T-helper 1 cell (primary cell): ENCODE measurements around the gene GDF7.

ENCODE experiments used
- DNase-seq, 5 donors: peaks; one replicate each; pipeline ENCODE4 v3.0.0-alpha.2; 2012 to 2020
- total RNA-seq, 4 donors: gene quantifications; one replicate each; lab custom pipeline; 2026; lab: John Stamatoyannopoulos, UW

The GDF7 gene
- total RNA-seq: 0.47 to 1.8 (median 0.65) reads per million in 4 donors

DNA sequence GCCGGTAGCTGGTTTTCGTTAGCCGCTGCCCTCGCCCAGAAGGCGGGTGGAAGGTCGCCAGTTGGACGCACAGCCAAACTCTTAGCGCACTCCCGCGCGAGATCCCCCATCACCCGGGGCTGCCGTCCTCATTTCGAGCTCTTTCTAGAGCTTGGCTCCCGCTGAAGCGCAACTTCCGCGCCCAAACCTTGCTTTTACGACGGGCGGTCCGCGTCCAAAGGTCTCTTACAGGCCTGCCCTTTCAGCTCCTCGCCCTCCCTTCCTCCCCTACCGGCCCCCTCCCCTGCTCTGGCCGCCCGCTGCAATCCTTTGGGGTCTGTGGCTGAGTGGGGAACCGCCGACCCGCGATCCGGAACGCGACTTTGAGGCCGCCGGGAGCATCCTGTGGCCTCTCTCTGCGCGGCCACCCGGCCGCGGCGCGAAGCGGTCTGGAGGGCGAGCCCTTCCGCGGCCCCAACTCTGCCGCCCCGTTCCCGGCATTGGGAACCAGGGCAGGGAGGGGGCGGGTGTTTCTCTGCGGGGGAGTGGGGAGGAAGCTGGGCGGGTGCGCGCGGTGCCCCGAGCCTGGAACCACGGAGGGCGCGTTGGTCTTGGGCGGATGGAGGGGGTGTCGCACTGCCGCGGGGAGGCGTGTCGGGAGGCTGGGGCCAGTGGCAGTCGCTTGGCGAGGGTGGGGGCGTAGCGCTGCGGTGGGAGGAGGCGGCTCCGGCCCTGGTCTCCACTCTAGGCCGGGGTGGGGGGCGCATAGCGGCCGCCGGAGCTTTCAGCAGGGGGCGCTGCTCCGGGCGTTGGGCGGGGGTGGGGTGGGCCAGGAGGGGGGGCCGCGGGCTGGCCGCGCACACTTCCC lies at the start of gene GDF7:
GDF7 (plus strand) TSS at position 841 of the 847 bp plus-strand sequence. CDS start 96 bp downstream, outside the sequence.
- DNase-seq: peak in 2 of 5 donors; percentile 25 to 29

DNA sequence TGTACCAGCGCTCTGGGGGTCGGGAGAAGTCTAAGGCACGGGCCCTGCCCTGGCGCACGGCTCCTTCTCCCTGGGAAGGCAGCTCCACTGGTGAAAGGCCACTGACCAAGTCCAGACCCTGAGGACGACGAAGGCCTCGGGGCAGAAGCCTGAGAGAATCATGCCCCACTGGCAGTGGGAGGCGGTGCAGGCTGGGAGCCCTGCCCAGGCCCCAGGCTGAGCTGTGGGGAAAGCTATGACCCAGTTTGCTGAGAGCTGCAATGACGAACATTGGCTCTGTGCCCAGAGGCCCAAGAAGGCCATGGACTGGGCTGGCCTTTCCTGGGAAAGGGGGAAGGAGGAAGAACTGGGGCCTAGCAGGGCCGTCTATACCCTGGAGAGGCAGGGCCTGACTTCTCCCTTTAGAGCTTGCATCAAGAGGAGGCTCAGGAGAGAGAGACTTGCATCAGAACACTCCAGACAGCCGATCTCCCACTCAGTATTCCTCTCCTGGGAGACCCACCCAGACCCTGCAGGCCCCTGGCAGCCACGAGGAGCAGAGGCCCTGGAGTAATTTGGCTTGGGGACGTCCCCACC lies 49.0 kb upstream of the GDF7 start:
- DNase-seq: no peak

DNA sequence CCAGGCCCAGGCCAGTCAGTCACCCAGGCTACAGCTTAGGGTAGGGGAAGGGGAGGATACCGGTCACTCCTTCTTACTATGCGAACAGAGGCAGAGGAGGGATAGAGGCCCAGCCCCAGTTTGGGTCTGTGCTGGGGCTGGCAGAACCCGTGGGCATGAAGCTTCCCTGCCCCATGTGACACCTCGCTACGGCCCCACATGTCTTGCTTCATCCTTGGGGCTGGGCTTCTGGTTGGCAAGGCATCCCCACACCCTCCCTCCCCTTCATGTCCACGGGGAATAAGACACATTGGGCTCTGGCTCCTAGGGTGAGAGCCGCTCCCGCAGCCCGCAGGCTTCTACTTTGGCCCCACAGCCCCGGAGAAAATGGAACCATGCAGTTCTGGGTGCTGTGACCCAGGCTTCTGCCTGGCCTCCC lies 48.5 kb upstream of the GDF7 start:
- no peak for DNase-seq

DNA sequence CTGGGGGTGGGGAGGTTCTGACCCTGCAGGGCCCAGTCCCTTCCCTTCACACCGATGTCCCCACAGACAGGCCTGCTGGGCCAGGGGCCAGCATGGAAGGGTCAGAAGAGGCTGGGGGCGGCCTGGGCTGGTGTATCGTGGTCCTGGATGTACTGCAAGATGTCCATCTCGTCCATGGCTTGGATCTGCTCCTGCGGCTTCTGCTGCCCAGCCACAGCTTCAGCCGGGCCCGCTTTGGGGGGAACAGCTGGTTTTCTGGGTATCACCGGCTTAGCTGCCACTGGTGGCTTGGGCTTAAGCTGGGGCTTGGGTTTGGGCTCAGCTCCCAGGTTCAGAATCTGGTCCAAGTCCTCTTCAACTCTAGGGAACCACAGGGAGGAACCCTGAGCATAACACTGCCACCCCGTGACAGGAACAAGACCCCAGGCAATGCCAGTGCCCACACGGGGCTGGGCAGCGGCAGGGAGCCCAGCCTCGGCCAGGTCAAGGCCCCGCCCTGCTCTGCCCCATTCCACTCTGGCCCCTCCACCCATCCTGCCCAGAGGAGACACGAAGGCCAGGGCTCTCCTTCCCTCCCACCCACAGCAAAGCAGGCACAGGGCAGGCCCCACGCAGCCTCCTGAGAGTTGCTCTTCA lies 47.9 kb upstream of the GDF7 start:
- DNase-seq: no peak

DNA sequence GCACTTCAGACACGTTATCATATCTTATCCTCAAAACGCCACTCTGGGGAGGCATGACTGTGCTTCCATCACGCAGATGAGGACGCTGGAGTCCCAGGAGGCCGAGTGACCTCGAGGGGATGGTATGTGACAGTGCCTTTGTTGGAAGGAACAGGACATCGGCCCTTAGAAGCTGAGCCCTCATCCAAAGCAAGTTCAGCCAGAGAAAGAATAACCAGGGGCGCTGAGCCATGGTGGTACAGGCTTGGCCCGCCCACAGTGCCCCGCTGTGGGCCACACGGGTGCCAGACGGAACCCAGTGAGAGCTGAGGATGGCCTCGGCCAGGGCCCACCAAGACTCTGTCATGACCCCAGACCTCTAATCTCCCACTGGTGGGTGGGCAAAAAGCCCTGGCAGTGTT lies 47.3 kb upstream of the GDF7 start:
- no peak for DNase-seq

DNA sequence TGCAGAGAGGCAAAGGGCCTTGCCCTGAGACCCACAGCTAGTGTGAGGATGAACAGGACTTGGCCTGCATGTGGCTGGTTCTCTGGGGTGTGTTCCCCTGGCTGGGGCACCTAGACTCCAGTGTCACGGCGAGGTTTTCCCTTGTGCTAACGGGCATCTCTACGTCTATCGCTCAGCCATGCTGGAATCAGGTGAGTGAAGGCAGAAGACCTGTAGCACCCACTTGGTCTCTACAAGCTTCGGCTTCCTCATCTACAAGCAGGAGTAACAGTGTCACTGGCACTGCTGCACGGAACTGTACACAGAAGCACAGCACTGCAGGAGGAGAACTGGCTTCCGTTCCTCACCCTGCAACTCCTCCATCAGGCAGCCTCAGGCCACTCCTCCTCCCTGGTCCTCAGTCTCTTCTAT lies 46.7 kb upstream of the GDF7 start:
- no peak for DNase-seq

DNA sequence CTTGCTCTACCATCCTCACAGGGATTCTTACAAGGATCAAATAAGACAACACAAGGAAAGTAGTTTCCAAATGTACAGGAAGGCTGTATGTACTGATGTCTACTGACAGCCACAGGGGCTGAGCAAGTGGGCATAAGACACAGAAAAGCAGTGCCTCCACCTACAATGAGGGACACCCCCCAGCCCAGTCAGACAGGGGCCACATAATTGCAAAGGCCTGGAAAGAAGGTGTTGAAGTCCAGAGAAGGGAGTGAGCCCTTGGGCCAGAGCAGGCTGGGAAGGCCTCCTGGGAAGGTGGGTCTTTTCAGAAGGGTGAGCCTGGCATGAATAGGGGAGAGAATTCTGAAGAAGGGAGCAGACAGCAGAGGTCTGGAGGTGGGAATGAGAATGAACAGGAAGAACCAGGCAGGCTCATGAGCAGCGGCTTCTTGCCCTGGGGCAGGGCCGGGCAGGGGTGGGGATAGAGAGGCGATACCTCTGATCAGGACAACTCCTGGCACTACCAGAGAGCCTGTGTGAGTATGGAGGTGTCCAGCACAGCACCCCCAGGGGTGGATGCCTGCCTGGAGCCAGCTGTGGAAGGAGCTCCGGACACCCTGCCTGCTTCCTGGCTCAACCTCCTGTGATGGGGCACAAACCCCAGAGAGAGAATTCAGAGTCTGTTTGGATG lies 46.1 kb upstream of the GDF7 start:
- DNase-seq: no peak

DNA sequence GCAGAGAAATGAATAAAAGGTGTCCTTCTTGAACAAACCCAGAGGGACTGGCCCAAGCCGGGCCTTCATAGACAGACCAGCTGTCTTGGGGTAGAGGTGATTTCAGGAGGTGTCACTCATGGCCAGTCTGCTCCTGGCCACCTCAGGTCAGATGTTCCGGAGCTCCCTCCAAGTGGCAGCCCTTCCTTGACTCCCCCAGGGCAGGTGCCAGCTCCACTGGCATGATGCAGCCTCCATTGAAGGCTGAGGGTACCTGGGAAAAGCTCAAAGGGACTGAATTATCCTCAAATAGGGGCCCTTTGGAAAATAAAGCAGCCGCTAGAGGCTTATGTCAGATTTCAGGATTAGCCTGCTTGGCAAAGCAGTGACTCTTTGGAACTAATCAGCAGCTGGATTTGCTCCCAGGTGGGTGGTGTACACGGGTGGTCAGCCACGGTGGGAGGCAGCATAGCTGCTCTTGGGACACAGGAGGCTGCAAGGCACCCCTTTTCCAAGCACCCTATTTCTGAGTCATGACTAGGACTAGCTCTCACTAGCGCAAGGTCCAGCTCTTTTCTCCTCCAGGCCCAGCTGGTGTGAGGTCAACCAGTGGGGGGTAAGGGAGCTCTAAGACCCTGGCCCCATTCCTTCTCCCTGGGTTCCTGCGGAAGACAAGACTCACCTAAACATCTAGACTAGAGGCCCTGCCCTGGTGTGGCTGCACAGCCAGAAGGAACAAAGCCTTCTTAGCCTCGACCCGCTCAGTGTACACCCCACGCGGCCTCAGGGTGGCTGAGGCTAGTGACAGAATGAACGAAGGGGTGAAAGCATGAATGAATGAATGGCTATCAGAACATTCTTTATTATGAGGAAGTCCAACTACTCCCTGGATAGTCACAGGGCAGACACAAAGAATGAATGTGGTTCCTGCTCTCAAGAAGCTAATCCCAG lies 45.3 kb upstream of the GDF7 start:
- DNase-seq: no peak

DNA sequence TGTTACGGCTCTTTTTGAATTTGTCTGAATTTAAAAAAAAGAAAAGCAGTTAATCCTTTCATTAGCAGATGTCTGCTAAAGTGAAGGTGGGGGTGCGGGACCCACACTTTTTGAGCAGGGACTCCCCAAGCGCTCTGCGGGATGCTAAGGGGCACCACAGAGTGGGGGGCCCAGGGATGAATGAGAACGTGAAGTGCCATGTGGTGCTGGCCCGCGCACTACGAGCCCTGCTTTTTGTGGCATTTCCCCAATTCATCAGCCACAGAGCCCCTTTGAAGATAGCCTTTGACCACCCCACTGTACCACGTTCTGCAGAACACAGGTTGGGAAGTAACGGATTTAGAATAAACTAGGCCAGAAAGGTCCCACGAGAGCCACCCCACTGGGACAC lies 44.7 kb upstream of the GDF7 start:
- no peak for DNase-seq

DNA sequence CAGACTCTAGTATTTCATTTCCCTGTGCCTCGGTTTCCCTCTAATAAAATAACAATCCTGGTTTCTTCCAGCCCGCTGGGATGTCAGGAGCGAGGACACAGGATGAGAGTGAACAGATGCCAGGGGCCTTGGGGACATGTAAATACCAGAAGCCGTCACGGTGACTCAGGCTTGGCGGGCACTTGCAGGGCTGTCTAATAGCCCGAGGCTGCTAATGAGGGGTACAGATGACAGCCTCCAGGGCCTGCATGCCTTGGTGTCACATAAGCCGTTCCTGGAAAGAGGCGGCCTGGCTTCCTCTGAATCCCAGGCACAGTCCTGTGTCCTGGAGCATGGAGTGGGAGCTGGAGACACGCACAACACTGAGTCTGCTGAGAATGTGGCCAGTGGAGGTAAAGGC lies 44.2 kb upstream of the GDF7 start:
- DNase-seq: no peak

DNA sequence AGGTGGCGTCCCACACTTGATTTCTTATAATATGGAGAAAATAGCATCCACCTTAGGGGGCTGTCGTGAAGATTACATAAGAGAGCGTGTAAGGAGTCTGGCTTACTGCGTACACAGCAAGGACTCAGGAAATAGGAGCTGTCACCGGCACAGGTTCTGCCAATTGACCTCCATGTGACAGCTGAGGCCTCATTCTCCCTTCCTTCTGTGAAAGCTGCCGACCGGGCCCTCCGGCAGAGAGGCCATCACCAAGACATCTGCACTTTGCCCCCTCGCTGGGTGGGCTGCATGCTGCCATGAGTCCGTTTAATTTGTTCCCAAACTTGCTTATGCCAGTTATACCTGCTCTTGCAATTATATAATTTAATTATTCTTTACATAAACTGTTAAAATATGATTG lies 43.7 kb upstream of the GDF7 start:
- no peak for DNase-seq

DNA sequence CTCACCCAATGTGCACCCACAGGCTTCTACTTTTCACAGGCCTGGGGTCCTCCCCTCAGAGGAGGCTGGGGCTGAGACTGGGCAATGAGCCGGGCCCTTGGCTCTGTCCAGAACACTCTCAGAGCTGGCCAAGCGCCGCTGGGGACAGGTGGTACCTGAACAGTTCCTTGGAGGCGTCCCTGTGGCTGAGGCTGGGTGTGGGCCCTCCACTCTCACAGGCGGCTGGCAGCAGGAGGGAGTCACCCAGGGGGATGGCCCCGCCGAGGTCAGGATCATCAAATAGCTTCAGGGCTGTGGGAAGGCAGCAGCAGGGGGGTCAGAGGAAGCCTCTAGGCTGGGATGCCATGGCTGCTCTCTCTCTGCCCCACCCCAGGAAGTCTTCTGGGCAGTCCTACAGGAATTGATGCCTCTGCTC lies 43.2 kb upstream of the GDF7 start:
- no peak for DNase-seq

DNA sequence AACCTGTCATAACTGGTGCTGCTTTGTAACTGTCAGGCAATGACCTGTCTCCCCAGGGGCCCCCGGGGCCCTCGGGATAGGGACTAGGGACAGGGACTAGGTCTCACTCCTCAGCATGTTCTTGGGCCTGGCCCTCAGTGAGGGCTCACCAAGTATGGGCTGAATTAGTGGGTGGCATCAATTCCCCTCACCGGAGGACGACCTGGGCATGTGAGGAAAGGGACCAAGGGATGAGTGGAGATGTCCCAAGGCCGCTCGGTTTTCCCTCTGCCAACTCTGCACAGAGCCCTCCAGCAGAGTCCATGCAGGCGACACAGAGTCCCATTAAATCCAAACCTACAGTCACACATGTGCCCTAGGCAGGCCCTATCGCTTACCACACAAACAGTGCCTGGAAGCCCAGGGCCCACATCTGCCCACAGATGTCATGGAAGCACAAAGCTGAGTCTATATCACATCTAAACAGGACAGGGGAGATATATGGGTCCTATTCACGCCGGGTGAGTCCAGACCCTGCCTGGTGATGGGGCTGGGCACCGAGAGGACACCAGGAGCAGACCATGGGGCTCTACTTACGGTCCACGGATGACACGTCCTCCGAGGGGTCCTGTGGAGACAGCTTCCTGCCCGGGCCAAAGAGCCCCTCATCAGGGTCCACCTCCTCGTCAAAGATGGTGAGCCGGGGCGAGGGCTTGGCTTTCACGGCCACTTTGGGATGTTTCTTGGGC lies 42.6 kb upstream of the GDF7 start:
- DNase-seq: no peak

DNA sequence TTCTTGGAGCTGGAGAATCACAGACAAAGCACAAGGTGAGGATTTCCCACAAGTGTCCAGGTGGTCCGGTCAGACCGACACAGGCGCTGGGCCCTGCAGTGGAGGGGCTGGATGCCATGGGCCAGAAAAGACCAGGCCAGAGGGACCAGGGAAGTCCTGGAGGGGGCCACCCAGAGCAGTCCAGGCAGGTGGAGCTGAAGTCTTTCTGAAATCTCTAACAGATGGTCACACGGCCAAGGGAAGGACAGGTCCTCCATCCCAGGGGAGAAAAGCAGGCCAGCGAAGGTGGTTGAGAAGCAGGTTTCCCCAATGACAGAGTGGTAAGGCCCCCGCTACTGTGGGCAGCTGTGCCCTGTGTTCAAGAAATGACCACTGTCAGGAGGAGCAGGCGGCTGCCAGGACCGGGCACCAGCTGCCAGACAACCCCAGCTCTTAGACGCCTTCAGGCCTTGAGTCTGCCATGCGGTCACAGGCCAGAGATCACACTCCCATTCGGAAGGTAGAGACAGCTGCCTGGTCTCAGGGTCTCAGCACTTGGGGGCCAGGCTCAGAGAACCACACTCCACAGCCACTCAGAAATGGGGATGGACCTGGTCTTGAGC lies 42.0 kb upstream of the GDF7 start:
- no peak for DNase-seq

DNA sequence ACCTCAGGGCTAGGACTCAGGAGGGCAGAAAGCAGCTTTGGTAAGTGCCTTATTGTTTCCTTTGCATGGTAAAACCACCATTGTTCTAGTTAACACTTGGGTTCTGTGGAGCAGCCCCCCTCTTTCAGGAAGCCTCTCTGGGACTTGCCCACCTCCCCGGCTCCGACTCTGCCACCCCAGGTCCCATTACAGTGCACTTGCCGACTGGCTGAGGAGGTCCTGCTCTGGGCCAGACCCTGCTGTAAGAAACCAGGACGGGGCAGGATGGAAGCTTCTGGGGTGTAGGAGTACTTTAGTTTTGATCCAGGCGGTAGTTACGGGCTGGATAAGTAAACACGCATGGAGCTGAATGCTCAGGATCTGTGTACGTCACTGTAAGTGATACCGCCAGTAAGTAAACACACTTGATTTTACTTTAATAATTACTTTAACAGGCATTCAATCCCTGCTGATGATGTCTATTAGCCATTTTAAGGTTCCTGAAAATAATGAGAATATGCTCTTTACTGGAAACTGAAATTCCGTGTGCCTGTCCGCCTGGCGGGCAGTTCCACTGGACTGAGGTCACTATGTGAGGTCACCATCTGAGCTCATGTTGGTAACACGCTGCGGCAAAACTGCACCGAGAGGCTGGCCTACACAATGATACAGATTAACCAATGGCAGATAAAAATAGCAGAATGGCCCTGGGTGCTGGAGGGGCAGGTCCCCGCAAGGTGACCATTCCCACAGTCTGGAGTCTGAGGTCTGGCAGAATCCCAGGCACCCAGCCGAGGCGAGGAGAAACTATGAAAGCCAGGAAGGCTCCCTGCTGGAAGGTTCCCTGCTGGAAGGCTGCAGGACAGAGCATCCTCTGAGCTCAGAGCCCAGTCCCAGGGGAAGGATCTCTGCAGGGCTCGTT lies 41.2 kb upstream of the GDF7 start:
- DNase-seq: no peak

DNA sequence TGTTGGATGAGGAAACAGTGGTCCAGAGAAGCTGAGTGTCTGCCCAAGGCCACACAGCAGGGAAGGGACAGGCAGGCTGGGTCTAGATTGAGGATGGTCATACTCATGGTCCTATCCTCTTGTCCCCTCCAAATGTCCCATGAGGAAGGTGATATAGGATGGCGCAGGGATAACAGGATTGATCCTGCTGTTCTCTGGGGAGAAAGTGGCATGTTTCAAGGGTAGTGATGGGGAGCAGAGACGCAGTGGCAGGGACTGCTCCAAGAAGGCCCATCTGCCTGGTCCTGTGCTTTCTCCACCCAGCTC lies 40.6 kb upstream of the GDF7 start:
- DNase-seq: no peak

DNA sequence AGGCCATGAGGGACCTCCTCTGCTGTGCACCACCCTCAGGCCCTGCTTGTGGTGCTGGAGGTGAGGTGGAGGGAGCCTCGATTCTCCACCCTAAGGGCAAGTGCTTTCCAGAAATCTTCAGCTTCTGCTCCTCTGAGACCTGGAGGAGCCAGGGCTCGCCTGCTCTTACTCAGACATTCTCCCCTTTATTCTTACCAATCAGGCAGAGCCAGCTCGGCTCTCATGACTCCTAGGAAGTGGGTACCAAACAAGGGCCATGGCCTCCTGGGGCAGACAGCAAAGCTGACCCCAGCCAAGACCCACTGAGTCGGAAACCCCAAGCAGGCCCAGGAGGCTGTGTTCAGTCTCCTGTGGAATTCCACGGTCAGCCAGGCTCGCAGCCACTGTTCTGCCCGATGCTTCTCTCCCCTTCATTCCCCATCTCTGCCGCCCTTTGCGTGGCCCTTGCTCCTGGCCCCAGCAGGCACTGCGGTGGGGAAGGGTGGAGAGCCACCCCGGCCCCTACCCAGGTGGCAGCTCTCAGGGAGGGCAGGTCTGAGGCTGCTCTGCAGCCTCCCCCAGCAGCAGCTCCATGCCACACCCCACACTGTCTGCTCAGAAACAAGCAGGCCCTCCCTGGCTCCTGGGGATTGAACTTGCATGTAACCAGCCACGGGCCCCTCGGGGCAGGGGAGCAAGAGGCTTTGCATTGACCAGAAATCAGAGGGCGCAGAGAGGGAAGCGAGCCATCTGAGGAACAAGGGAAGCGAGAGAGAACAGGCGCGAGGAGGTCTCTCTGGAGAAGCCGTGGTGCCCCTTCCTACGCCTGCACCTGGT lies 40.0 kb upstream of the GDF7 start:
- DNase-seq: no peak

DNA sequence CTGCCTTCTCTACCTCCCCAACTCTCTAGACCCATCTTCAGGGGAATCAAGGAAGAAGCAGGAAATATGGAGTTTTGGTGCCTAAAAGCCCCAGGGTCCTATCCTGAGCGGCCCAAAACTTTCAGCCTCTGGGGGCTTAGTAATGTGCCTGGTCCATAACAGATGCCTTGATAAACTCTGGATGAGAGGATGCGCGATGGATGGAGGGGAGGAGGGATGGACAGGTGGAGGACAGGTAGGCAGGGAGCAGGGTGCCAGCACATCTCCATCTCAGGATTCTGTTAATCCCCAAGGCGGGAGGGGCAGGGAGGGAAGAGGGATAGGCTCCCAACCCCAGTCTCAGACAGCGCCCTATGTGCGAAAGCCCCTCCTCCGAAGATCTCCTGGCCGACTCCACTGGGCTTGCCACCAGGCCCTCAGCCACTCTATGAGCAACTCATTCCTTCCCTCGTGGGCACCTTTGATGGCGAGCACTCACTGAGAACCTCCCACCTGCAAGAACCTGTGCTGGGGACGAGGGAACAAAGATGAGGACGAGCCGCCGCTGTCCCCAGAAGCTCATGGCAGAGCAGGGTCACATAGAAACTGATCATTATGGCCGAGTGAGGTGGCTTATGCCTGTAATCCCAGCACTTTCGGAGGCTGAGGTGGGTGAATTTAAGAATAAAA lies 39.1 kb upstream of the GDF7 start:
- DNase-seq: no peak

DNA sequence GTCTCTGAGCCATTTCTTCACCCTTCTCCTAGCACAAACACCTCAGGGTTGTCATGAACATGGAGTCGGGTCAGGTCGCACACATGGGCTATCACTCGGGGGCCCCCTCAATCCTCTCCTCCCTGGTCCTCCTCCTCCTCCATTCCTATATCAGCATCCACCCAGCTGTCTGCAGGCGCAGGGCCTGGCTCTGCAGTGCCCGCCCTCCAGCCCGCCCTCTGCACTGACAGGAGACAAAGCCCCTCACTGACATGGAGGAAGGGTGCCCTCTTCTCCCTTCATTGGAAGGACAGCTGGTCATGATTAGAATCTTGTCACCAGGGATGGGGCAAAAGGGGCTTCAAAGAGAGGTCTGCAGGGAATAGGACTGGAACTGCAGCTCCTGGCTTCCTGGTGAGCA lies 37.8 kb upstream of the GDF7 start:
- DNase-seq: no peak
